Activated CD8-positive, alpha-beta memory T cell treated with anti-CD3 and anti-CD28 coated beads, Interleukin-2, amount 50 U/mL, for 24 hours (primary cell): ENCODE measurements around the gene ARHGAP42.

Experiments used
- DNase-seq: peaks from one replicate; pipeline ENCODE4 v3.0.0-alpha.2; 2020; ENCODE audit errors: extremely low read depth

ARHGAP42 gene

GRCh38 chr11:100799445-100799844 is 112.4 kb downstream of the ARHGAP42 start:
- DNase-seq: no peak

DNA sequence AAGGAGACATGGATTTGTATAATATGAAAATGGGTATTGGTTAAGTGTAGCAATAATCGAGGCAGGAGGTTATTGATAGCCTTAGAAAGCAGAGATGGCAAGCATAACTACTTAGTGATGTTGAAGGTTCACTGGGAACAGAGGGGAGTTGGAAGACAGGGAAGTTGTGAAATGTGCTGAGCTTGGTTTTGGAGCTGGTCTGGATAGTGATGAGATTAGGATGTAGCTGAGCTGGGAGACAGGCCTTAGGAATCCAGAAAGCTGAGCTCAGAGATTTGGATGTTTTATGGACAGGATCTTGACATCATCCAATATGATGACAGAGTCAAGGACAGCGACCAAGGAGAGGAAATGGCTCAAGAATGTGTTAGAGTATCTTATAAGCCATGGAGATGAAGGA is 113.1 kb downstream of the ARHGAP42 start:
- DNase-seq: no peak

GRCh38 chr11:100801225-100801999 is 114.3 kb downstream of the ARHGAP42 start:
- DNase-seq: no peak

DNA sequence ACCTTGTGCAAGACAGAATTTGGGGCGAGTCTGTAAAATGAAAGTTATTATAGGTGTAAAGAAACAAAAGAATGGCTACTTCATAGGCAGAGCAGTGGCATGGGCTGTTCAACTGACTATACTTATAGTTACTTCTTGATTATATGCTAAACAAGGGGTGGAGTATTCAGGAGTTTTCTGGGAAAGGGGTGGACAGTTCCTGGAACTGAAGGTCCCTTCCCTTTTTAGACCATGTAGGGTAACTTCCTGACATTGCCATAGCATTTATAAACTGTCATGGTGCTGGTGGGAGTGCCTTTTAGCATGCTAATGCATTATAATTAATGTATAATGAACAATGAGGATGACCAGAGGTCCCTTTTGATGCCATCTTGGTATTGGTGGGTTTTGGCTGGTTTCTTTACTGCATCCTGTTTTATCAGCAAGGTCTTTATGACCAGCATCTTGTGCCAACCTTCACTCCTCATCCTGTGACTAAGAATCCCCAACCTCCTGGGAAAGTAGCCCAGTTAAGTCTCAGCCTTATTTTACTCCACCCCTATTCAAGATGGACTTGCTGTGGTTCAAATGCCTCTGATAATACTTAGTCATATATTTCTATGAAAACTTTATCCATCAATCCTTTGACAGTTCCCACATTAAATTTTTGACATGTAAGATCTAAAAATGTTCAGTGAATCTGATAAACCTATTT is 118.6 kb downstream of the ARHGAP42 start:
- no peak for DNase-seq

- no peak for DNase-seq
Observed at GRCh38 chr11:100806296-100806695, 119.2 kb downstream of the ARHGAP42 start.

- no peak for DNase-seq
Observed at GRCh38 chr11:100808904-100809491, 121.9 kb downstream of the ARHGAP42 start.

GRCh38 chr11:100810146-100810545 is 123.1 kb downstream of the ARHGAP42 start:
- DNase-seq: no peak

DNA sequence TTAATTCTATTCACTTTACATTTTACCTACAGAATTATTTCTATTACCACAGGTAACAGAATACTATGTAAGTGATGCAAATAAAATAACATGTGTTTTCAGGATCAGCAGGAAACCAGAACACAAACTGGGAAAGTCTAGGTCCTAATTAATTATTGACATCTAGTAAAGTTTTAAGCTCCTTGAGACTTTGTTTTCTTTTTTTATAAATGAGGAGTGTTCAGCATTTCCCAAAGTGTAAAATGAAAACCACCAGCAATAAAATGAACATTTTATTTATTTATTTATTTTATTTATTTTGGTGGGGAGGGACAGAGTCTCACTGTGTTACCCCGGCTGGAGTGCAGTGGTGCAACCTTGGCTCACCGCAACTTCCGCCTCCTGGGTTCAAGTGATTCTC is 123.6 kb downstream of the ARHGAP42 start:
- no peak for DNase-seq

- DNase-seq: no peak
Observed at GRCh38 chr11:100812517-100812916, 125.4 kb downstream of the ARHGAP42 start.

- no peak for DNase-seq
Observed at GRCh38 chr11:100815787-100816330, 128.8 kb downstream of the ARHGAP42 start.

DNA sequence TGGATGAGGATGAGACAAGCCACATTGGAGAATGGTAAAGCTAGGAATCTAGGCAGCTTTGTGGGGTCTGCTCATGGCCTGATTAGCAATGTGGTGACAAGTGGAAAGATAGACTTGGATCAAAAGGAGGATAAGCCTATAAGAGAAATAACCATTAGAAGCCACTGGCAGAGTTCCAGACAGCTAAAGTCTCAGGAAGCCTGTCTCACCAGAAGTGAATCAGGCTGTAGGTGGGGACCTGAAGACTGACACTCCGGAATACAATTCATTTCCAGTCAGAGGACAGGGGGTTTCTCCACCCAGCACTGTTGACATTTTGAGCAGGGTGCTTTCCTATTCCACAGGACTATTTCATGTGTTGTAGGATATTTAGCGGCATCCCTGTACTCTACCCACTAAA is 129.7 kb downstream of the ARHGAP42 start:
- no peak for DNase-seq

GRCh38 chr11:100817620-100818019 is 130.5 kb downstream of the ARHGAP42 start:
- no peak for DNase-seq

DNA sequence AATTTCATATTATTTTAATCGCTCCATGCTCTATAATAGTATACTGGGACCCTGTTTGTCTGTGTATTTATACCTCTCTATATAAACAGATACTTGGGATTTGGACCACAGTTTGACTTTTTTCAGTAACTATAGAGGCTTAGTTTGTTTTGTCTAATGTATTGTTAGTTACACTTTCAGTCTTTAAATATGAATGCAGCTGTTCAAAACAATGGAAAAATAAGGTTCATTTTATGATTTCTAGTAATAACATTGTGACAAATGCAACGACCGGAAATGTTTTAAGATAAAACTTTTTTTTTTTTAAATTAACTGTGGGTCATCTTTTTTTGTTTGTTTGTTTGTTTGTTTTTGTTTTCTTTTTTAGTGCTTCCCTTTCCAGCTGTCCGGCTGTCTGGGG is 133.5 kb downstream of the ARHGAP42 start:
- DNase-seq: no peak

DNA sequence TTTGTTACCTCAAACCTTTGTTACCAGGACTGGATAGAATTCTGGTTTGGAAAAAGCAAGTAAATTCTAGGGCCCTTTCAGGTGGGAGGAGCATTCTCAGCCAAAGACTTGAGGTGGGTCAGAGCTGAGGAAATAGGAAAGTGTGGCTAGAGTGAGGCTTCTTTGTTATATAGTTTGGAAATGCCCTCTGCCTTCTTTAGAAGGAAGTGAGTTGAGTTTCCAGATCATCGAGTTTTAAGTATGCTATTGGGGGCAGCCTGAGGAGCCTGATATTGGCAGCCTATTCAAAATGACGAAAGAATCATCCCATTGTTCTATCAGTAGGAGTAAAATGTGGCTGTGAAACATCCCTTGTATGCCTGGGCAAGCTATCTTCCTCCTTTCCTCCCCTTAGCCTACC is 134.1 kb downstream of the ARHGAP42 start:
- DNase-seq: no peak

DNA sequence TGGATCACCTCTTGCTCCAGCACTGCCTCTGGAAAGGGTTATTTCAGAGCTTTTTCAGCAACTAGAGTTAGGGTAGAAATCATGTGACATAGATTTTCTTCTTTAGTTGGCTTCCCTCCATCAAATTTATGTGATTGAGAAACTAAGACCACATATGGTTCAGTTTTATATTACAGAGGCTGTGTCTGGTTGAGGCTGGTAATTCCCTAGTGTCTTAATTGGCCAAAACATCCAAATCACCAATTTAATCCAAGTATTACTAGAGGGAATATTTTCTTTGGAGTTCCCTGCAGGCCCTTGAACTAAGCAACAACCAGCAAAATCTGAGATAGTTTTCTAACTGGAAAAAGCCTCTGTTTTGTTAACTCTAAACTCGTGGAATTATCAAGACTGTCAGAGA is 136.3 kb downstream of the ARHGAP42 start:
- DNase-seq: no peak

GRCh38 chr11:100824041-100824809 is 137.1 kb downstream of the ARHGAP42 start:
- DNase-seq: no peak

GRCh38 chr11:100825626-100826025 is 138.5 kb downstream of the ARHGAP42 start:
- DNase-seq: no peak

DNA sequence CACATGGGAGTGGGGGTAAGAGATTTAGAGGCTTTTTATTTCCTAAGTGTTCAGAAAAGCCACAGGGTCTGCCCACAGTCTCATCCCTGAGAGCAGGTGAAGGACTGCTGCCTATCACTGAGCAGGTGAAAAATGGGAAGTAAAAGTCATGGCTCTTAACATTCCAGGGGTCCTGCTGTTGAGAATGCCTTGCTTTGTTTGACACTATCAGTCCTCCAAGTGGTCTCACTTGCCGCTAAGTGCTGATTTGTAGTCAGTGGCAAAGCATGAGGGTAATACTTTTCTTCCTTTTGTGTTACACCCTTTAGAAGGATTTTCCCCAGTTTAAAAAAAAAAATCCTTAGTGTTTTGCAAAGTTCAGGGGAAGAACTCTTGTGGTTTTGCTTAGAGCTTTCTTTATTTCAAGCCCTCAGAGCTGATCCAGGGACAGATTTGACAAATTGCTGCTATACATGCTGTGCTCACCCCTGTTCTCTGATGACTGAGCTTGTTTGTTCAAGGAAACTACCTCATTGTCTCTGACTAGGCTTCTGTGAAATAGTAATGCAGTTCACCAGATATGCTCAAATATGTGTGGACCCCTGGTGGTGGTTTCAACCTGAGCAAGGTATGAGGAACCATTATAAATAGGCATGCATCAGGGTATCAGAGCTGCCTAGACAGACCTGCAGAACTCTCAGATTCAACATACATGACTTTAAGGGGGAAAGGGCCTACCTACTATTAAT is 141.0 kb downstream of the ARHGAP42 start:
- no peak for DNase-seq

DNA sequence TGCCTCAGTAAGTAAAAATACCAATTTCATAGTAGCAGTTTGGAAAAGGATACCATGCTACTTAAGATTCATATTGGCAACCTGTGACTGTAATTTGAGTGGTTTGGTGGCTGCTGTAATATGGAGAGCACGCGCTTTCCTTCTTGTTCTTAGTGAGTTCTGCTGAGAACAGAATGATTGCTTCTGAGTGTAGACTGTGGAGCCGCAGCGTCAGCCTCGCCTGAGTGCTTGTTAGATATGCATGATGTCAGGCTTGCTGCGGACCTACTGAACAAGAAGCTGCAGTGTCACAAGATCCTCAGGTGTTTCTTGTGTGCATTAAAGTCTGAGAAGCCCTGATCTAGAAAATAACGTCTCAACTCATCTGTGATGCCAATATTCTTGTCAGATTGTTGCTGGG is 143.2 kb downstream of the ARHGAP42 start:
- DNase-seq: no peak

DNA sequence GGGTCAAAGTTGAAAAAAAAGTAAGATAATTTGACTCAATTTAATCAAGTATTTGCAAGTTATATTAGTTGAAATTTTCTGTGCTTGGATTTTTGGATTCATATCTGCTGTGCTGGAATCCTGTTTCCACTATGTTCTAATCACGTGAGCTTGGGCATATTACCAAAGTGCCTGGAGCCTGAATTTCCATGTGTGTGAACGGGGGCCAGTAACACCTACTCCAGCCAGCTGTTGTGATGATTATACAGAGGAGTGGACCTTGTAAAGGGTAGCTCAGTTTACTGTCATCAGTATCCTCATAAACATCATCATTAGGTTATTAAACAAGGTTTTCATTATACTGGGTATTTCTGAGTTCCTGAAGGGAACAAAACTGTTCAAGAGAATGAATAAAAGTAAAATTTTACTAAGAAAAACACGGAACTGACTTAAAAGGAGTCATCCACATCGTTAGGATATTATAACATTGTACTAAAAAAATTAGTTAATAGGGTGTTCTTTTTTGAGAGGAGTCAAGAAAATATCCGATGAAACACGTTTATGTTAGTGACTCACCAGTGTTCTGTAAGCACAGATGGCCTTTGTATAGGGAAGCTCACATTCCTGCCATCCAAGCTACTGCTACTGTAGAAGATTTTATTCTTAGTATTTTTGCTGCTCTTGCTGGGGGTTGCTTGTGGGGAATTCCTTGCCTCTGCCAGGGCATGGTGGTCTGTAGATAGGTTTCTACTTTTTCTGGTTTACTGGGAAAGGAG is 144.1 kb downstream of the ARHGAP42 start:
- DNase-seq: no peak
